K562 (cell line): Measurements from ENCODE around the gene STIM1. TPM values are rescaled to one million over a fixed set of nuclear protein-coding genes. Genes with fewer than 3 reads are reported as not detected.

Experiments
- ATAC-seq: fragments of 200-7000 bp; cut with Tn5 transposase; 3 replicates; pipeline ENCODE4 v1.9.1; 2020; ENCODE audit warnings: moderate library complexity
- BruUV-seq: library from RNA; stranded (reverse); fragments of 400-500 nt; replicated peaks from 2 replicates; lab custom pipeline; 2021; lab: Mats Ljungman, UMichigan
- CTCF ChIA-PET: fragments of 300-600 bp; formaldehyde crosslinking; extraction: SDS; loops from one replicate; lab custom pipeline; 2021; ENCODE audit warnings: low intra/inter-chr PET ratio; lab: Yijun Ruan, JAX
- POLR2A ChIA-PET: fragments of 300-600, 350-650 bp; sonication (Branson Sonifier 250); formaldehyde crosslinking; extraction: SDS; loops from one replicate; lab custom pipeline; 2021; ENCODE audit warnings: antibody characterized with exemption, inconsistent platforms; lab: Yijun Ruan, JAX
- DNase-seq, 4 experiments: peaks; one replicate each; pipeline versions ENCODE4 v3.0.0 to v3.0.0-alpha.2; 2011 to 2018; ENCODE audit warnings: low spot score in 3 of 4, mixed read lengths in 3 of 4; ENCODE audit errors: extremely low read depth in 1 of 4
- FAIRE-seq: peaks from 2 replicates; lab custom pipeline; 2011; peaks lifted over from hg19 to GRCh38; lab: Jason Lieb, UNC
- H2AFZ ChIP-seq: 2 replicates; pipeline ENCODE4 v1.6.0; 2011; ENCODE audit warnings: low read depth, low read length, control low read depth, inconsistent platforms
- H3K27ac ChIP-seq: fragments of 200-600 bp; 3 replicates; pipeline ENCODE4 v1.8.0; 2011; ENCODE audit warnings: low read depth, mild to moderate bottlenecking, control low read depth, inconsistent platforms, low read length, moderate library complexity, mixed read lengths; ENCODE audit errors: extremely low read depth
- H3K27me3 ChIP-seq, 2 experiments: fragments of 300-600 bp in 1 of 2; 2 replicates in 1 of 2; 3 replicates in 1 of 2; pipeline versions ENCODE4 v1.6.0 to v1.8.0; 2011; ENCODE audit warnings: inconsistent platforms in 2 of 2, low read length in 2 of 2, mild to moderate bottlenecking in 1 of 2, mixed read lengths in 1 of 2, moderate library complexity in 1 of 2; ENCODE audit not compliant: control insufficient read depth in 2 of 2, insufficient read depth in 2 of 2
- H3K36me3 ChIP-seq: fragments of 300-600 bp; 3 replicates; pipeline ENCODE4 v1.8.0; 2011; ENCODE audit warnings: mild to moderate bottlenecking, low read length, inconsistent platforms; ENCODE audit not compliant: control insufficient read depth, insufficient read depth
- H3K4me1 ChIP-seq, 2 experiments: fragments of 200-600 bp in 1 of 2; replicated peaks in 1 of 2; 2 replicates in 1 of 2; 3 replicates in 1 of 2; pipeline versions ENCODE4 v1.5.1 to v1.8.0; 2011; ENCODE audit warnings: inconsistent platforms in 2 of 2, low read length in 2 of 2, mild to moderate bottlenecking in 1 of 2, mixed read lengths in 1 of 2, moderate library complexity in 1 of 2; ENCODE audit not compliant: control insufficient read depth in 2 of 2, insufficient read depth in 2 of 2
- H3K4me2 ChIP-seq: 2 replicates; pipeline ENCODE4 v1.6.1; 2011; ENCODE audit warnings: low read length, control low read depth, inconsistent platforms, mixed read lengths; ENCODE audit not compliant: insufficient read depth
- H3K4me3 ChIP-seq: fragments of 200-600 bp; sonication (generic), shearing (Covaris generic); 2 replicates; pipeline ENCODE4 v1.5.1; 2016; ENCODE audit warnings: control low read depth, inconsistent platforms
- H3K79me2 ChIP-seq: fragments of 200-600 bp; 3 replicates; pipeline ENCODE4 v1.8.0; 2011; ENCODE audit warnings: low read length, inconsistent platforms; ENCODE audit not compliant: control insufficient read depth, insufficient read depth
- H3K9ac ChIP-seq, 2 experiments: 2 replicates each; pipeline versions ENCODE4 v1.6.0 to v1.6.1; 2011; ENCODE audit warnings: low read depth in 2 of 2, low read length in 2 of 2, control low read depth in 1 of 2, inconsistent platforms in 1 of 2, mild to moderate bottlenecking in 1 of 2, mixed read lengths in 1 of 2; ENCODE audit not compliant: insufficient read depth in 1 of 2
- H3K9me1 ChIP-seq: one replicate; pipeline ENCODE4 v1.6.0; 2011; ENCODE audit warnings: inconsistent platforms, mild to moderate bottlenecking, low read length, moderate library complexity; ENCODE audit not compliant: control insufficient read depth, insufficient read depth
- H3K9me3 ChIP-seq: replicated peaks from 2 replicates; pipeline ENCODE4 v1.5.1; 2011; ENCODE audit warnings: low read depth, low read length, inconsistent platforms; ENCODE audit not compliant: control insufficient read depth, insufficient read depth
- H4K20me1 ChIP-seq: replicated peaks from 2 replicates; pipeline ENCODE4 v1.6.1; 2011; ENCODE audit warnings: low read length, inconsistent platforms, mixed read lengths; ENCODE audit not compliant: control insufficient read depth, insufficient read depth
- FUS ChIP-seq: fragments of 200-400 bp; formaldehyde crosslinking; optimal IDR thresholded peaks from 2 replicates; pipeline ENCODE3; 2017; ENCODE audit warnings: low read depth, low read length
- HNRNPK ChIP-seq: fragments of 200-400 bp; formaldehyde crosslinking; IDR thresholded peaks from one replicate; pipeline ENCODE4 v1.6.1; 2018; ENCODE audit warnings: mild to moderate bottlenecking, low read depth, low read length; ENCODE audit not compliant: poor library complexity, severe bottlenecking
- NR4A1 ChIP-seq, 2 experiments: fragments of 250-450 bp in 1 of 2; fragments of 450-650 bp in 1 of 2; sonication (Bioruptor Pico) in 1 of 2; IDR thresholded peaks; 2 replicates each; pipeline versions ENCODE4 v1.4.0 to v1.6.1; 2016 to 2020; ENCODE audit warnings: mild to moderate bottlenecking in 2 of 2, missing compliant biosample characterization in 1 of 2, missing genetic modification characterization in 1 of 2, moderate library complexity in 1 of 2
- TOE1 ChIP-seq, 2 experiments: fragments of 450-650 bp in 1 of 2; sonication (generic) in 1 of 2; formaldehyde crosslinking in 1 of 2; IDR thresholded peaks; 2 replicates each; pipeline versions ENCODE4 v1.7.1 to v1.8.0; 2016 to 2022; ENCODE audit warnings: borderline replicate concordance in 2 of 2, mild to moderate bottlenecking in 2 of 2, antibody characterized with exemption in 1 of 2, inconsistent platforms in 1 of 2, low read depth in 1 of 2, missing genetic modification reagents in 1 of 2, moderate library complexity in 1 of 2
- ZSCAN29 ChIP-seq: fragments of 450-650 bp; IDR thresholded peaks from 2 replicates; pipeline ENCODE4 v1.6.1; 2017
- WGBS: fragments of 100-300 bp; shearing (Covaris generic); methylation state at CpG from one replicate; pipeline ENCODE4 v1.1.6; 2016; ENCODE audit warnings: low coverage, mixed read lengths; ENCODE audit not compliant: insufficient coverage; ENCODE audit errors: missing lambda C conversion rate; 5-methylcytosine and 5-hydroxymethylcytosine counted together
- in situ Hi-C: fragments of 300-500 bp; cut with MboI; formaldehyde crosslinking; loops from 4 replicates; pipeline ENCODE4 v1.15.0; 2018; ENCODE audit warnings: inconsistent platforms, mixed read lengths
- intact Hi-C: fragments of 100-400 bp; cut with micrococcal nuclease; formaldehyde crosslinking; loops from 2 replicates; pipeline ENCODE4 v1.14.2; 2022
- polyA plus RNA-seq, 8 experiments: library from polyadenylated mRNA; depleted of rRNA in 4 of 8; stranded (reverse) in 5 of 8; unstranded in 3 of 8; fragments of >200 nt; fragmentation: Nextera tagmentation in 2 of 8; fragmentation: Illumina TruSeq in 1 of 8; extraction: Ambion mirVana in 2 of 8; extraction: Trizol in 1 of 8; gene quantifications; 2 replicates each; pipeline versions ENCODE4 v1.2.1 to v1.2.3, GENCODE V29; 2011 to 2014; ENCODE audit warnings: inconsistent platforms in 1 of 8, missing spikeins in 1 of 8
- total RNA-seq, 7 experiments: library from RNA; depleted of rRNA in 6 of 7; stranded (reverse); fragments of >200 nt in 6 of 7; fragmentation: Illumina TruSeq in 2 of 7; extraction: Trizol in 2 of 7; gene quantifications; 2 replicates each; pipeline versions ENCODE4 v1.2.1 to v1.2.3, GENCODE V29; 2011 to 2021; ENCODE audit warnings: low replicate concordance in 1 of 7

STIM1 gene
- total and polyA plus RNA-seq, 9 of the 15 experiments (the other 6 are each of a cell fraction or from before 2014, with no cell fraction given), result 7.7 to 50.5 (median 22.5) TPM

DNA sequence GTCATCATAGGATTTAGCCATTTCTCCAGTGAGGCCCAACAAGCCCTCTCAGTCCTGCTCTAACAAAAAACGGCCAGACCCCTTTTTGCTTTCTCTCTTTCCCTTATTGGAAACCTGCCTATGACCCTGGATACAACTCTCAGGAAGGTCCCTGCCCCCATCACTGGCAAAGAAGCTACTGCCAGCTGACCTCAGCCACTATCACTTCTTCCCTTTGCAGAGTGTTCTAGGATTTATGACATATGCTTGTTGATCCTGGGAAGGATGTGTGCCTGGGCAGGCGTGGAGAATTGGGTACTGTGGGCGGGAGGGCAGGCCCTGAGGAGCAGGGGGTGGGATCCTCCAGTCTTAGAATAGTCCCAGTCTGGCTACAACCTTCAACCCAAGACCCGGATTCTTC is 39.6 kb upstream of the STIM1 start:
- H4K20me1 ChIP-seq, result no peaks in the 10 kb centered on the region
- peak overlapping the region in 1 of 2 experiments; percentile 3; a peak in 1 of 4 replicates for H3K9ac ChIP-seq
- no peak overlapping the region for H2AFZ ChIP-seq
- no peak for FAIRE-seq
- in situ Hi-C loops, result loop anchor here (25.0 kb wide), 1 partner anchor 354 kb away; no protein-coding TSS in a partner anchor
- H3K4me3 ChIP-seq, result no peak overlapping the region
- H3K27me3 ChIP-seq, result no peaks in the 10 kb centered on the region
- TF ChIP-seq FUS (no peak), HNRNPK (no peak), ZSCAN29 (no peak), NR4A1 (CRISPR knock-in tag; IDR thresholded peaks at IDR 0.05) (no peak), NR4A1 (tag; IDR thresholded peaks at IDR 0.05) (no peak), TOE1 (IDR thresholded peaks at IDR 0.05; ENCODE audit: borderline replicate concordance) (no peak), TOE1 (CRISPR knock-in tag; IDR thresholded peaks at IDR 0.05; ENCODE audit: borderline replicate concordance, low read depth) (no peak)
- TF ChIP-seq, all 486 proteins: peak for 0
- DNase-seq (no peak), ATAC-seq (no peak)
- Histone ChIP-seq H3K4me1 (peaks cover 9 to 20% of the 10 kb centered on the region in 2 experiments), H3K9me1 (no peaks in the 10 kb centered on the region), H3K79me2 (no peaks in the 10 kb centered on the region; the same call in 2 of the 3 replicates), H3K9me3 (no peaks in the 10 kb centered on the region), H3K27ac (no peak overlapping the region), H3K36me3 (peaks cover 15% of the 10 kb centered on the region; the same call in 2 of the 3 replicates), H3K4me2 (no peak overlapping the region)
- ChIA-PET CTCF (no interaction called here), POLR2A (no interaction called here)
- BruUV-seq, result no TSS peak
- WGBS, result 75% methylated on average over 4 of the region's 4 CpGs
- intact Hi-C loops, result no loop called here
